Measurements from ENCODE around the gene SPAG6.

- TF ChIP-seq CTCF (IDR thresholded peaks at IDR 0.05 in 8 of 11, conservative IDR thresholded peaks at IDR 0.05 in 3 of 11) (no peak), POLR2A (IDR thresholded peaks at IDR 0.05) (no peak), POLR2AphosphoS5 (IDR thresholded peaks at IDR 0.05) (no peak)
Observed at GRCh38 chr10:22372298-22372697, 27.0 kb downstream of the SPAG6 start.

Measured in spleen (tissue), 7 donors.